RWPE1 (cell line): ENCODE data around the gene RNU4-1.

Experiments used
- CTCF ChIA-PET: fragments of 350-600 bp; sonication (Branson Sonifier 250); formaldehyde crosslinking; extraction: SDS; loops from one replicate; lab custom pipeline; 2021; lab: Yijun Ruan, JAX
- POLR2A ChIA-PET: fragments of 400-600 bp; formaldehyde crosslinking; extraction: SDS; loops from one replicate; lab custom pipeline; 2020; ENCODE audit warnings: antibody characterized with exemption; ENCODE audit not compliant: low non-redundant PET; lab: Yijun Ruan, JAX
- DNase-seq: peaks from one replicate; pipeline ENCODE4 v3.0.0; 2012; ENCODE audit warnings: low spot score
- H3K27ac ChIP-seq: fragments of 450-650 bp; 2 replicates; pipeline ENCODE4 v1.5.1; 2017
- CTCF ChIP-seq: fragments of 450-650 bp; conservative IDR thresholded peaks from 2 replicates; pipeline ENCODE4 v1.5.1; 2017; ENCODE audit warnings: low read depth, mild to moderate bottlenecking

The RNU4-1 gene

DNA sequence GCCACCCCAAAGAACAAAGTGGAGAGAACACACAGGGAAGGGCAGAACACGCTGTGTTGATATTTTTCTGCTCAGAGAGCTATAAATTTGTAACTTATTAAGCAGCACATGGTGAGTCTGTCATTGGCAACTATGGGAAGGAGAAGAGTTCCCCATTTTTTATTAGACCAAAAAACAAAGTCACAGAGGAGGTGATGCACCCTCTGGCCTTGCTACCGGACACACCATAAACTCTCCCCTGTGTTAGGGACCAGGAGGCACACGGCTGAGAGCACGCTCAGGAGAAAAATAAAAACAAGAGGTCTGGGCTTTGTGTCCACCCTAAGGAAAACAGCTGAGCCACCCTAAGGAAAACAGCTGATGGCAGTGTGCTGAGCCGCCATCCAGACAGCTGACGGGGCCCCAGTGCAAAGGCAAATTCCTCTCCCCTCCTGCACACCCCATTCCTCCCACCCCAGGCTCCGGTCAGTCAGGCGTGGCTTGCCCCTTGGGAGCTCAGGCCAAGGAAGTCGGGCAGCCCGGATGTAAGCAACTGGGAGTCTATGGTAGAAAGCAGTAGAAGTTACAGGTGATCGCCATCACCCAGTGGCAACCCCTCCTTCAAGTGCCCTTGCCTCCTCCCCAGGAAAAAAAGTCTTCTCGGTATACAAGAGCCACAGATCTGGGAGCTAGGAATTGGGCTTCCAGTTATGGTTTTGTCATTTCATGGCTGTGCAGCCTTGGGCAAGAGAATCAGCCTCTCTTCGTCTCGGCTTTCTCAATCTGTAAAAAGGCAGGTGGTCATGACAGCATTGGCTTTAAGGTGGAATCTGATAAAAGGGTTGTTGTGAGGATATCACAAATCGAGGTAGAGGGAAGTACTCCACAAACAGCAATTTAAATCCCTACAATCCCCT is 29.9 kb downstream of the RNU4-1 start:
- no peak for DNase-seq
- TF ChIP-seq CTCF: no peak
- POLR2A ChIA-PET: interaction anchor here (0.6 to 5.1 kb wide), 8 partner anchors 20 to 63 kb away, joined by 3 to 64 read pairs (median 6); no protein-coding TSS in a partner anchor
- CTCF ChIA-PET: interaction anchor here (0.7 to 9.2 kb wide), 4 partner anchors 20 to 33 kb away, joined by 3 to 142 read pairs (median 6); no protein-coding TSS in a partner anchor
- peak overlapping the region; percentile 96 for H3K27ac ChIP-seq

DNA sequence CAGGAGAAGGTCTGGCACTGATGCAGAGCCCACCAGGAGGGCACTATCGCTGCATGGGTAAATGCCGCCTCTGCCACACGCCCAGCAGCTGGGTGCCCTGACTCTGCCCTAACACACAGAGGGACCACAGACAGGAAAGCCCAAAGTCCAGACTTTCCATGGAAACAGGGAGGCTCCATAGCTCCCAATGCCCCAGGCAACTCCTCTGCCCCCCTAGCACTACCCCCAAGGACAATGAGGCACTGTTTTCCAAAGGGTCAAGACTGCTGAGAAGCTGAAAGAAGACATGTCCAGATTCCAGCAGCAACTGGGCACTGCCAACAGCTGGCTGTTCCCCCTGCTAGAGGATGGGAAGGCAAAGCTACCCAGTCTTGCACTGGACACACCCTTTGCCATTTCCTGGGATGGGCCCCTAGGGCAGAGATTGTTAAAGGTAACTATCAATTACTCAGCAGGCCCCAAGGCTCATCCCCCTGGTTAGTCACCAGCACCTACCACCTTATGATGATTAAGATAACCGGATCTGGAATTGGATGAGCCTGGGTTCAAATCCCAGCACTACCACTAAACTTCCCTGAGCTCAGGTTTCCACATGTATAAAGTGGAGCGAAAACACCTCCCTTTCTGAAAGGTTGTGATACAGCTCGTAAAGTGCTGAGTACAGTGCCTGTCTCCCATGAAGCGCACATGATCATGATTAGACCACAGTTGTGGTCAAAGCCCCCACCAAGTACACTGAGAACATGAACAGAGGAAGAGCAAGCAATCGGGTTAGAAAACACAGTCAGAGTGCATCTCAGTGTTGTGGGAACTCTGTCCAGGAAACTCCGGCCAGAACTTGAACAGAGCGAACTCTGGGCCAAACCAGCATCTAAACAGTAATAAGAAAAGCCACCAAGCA is 30.8 kb downstream of the RNU4-1 start:
- peak; percentile 95 for DNase-seq
- H3K27ac ChIP-seq: peak overlapping the region; percentile 96
- ChIA-PET CTCF (interaction anchor here (0.9 to 9.2 kb wide), 4 partner anchors 19 to 32 kb away, joined by 3 to 142 read pairs (median 5); no protein-coding TSS in a partner anchor), POLR2A (interaction anchor here (0.6 to 5.1 kb wide), 8 partner anchors 19 to 62 kb away, joined by 3 to 64 read pairs (median 6); partner anchors contain the start of gene RPLP0)
- no peak for TF ChIP-seq CTCF

GRCh38 chr12:120260607-120261006 is 32.4 kb downstream of the RNU4-1 start:
- no peak for TF ChIP-seq CTCF
- CTCF ChIA-PET: interaction anchor here (0.6 to 9.2 kb wide), 3 partner anchors 12 to 31 kb away, joined by 5 to 142 read pairs (median 5); no protein-coding TSS in a partner anchor
- no peak for DNase-seq
- POLR2A ChIA-PET: interaction anchor here (0.6 kb wide), 1 partner anchor 59 kb away, joined by 3 read pairs; the partner anchor contains the start of gene RPLP0
- peak overlapping the region; percentile 96 for H3K27ac ChIP-seq

GRCh38 chr12:120259418-120260202 is 33.4 kb downstream of the RNU4-1 start:
- no peak for TF ChIP-seq CTCF
- peak overlapping the region; percentile 96 for H3K27ac ChIP-seq
- ChIA-PET POLR2A (interaction anchor here (1.0 to 1.1 kb wide), 2 partner anchors 30 to 58 kb away, joined by 3 to 7 read pairs; no protein-coding TSS in a partner anchor), CTCF (interaction anchor here (1.0 to 9.2 kb wide), 3 partner anchors 22 to 30 kb away, joined by 3 to 142 read pairs (median 5); no protein-coding TSS in a partner anchor)
- no peak for DNase-seq

GRCh38 chr12:120258323-120258896 is 34.6 kb downstream of the RNU4-1 start:
- CTCF ChIA-PET: interaction anchor here (0.8 to 1.1 kb wide), 2 partner anchors 17 to 23 kb away, joined by 3 to 4 read pairs; no protein-coding TSS in a partner anchor
- no peak for TF ChIP-seq CTCF
- H3K27ac ChIP-seq: peak overlapping the region; percentile 96
- DNase-seq: no peak
- POLR2A ChIA-PET: interaction anchor here (1.0 kb wide), 1 partner anchor 57 kb away, joined by 7 read pairs; no protein-coding TSS in a partner anchor
